ENCODE results near the gene TENM4.

TENM4 gene

GRCh38 chr11:79331203-79331901 lies 109.5 kb downstream of the TENM4 start:
- no peak for DNase-seq
- intact Hi-C loops (cut with DNase I; ENCODE audit: low total_unique reads): no loop called here
- H3K9me3 ChIP-seq: no peaks in the 10 kb centered on the region

DNA sequence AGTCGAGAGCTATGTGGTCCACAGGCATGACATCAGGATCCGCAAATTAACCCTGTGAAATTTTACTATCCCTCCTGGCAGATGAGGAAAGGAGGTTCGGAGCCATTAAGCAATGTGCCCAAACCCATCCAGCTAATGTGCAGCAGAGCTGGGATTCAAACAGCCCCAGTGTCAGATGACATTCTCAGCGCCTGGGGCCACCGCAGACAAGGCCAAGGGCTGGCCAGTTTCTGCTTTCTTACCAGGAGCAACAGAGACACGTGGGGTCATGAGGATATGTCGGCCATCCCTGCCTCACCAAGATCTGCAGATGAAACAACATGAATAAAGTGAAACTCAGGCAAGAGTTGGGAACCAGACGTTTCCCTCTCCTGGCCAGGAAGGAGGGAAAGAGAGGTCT lies 110.2 kb downstream of the TENM4 start:
- H3K27ac ChIP-seq: no peak overlapping the region
- intact Hi-C loops (cut with DNase I; ENCODE audit: low total_unique reads): no loop called here
- no peaks in the 10 kb centered on the region for H3K9me3 ChIP-seq
- no peak for TF ChIP-seq CTCF (IDR thresholded peaks at IDR 0.05)
- DNase-seq: no peak
- H3K27me3 ChIP-seq: no peaks in the 10 kb centered on the region
- no peaks in the 10 kb centered on the region for H3K36me3 ChIP-seq
- H3K4me3 ChIP-seq: no peak overlapping the region
- H3K4me1 ChIP-seq: no peaks in the 10 kb centered on the region

More at GRCh38 chr11:79331203-79331901, 109.5 kb downstream of the TENM4 start:
- no peaks in the 10 kb centered on the region for H3K4me1 ChIP-seq
- H3K36me3 ChIP-seq: no peaks in the 10 kb centered on the region
- no peak overlapping the region for H3K27ac ChIP-seq
- no peak overlapping the region for H3K4me3 ChIP-seq
- no peaks in the 10 kb centered on the region for H3K27me3 ChIP-seq
- no peak for TF ChIP-seq CTCF (IDR thresholded peaks at IDR 0.05)

- Histone ChIP-seq H3K4me3 (no peak overlapping the region), H3K36me3 (no peaks in the 10 kb centered on the region), H3K4me1 (no peaks in the 10 kb centered on the region), H3K27me3 (no peaks in the 10 kb centered on the region), H3K9me3 (no peaks in the 10 kb centered on the region), H3K27ac (no peak overlapping the region)
- intact Hi-C loops (cut with DNase I; ENCODE audit: low total_unique reads): no loop called here
- TF ChIP-seq CTCF (IDR thresholded peaks at IDR 0.05): no peak
- no peak for DNase-seq
Observed at GRCh38 chr11:79329561-79329960, 111.3 kb downstream of the TENM4 start.

- H3K4me3 ChIP-seq: no peak overlapping the region
Observed at GRCh38 chr11:79328402-79328801, 112.4 kb downstream of the TENM4 start.

GRCh38 chr11:79325851-79326250 lies 115.0 kb downstream of the TENM4 start:
- H3K27ac ChIP-seq: no peak overlapping the region
- H3K4me1 ChIP-seq: no peaks in the 10 kb centered on the region
- no peaks in the 10 kb centered on the region for H3K9me3 ChIP-seq
- H3K27me3 ChIP-seq: no peaks in the 10 kb centered on the region
- TF ChIP-seq CTCF (IDR thresholded peaks at IDR 0.05): no peak
- DNase-seq: no peak
- no peak overlapping the region for H3K4me3 ChIP-seq
- H3K36me3 ChIP-seq: no peaks in the 10 kb centered on the region
- intact Hi-C loops (cut with DNase I; ENCODE audit: low total_unique reads): no loop called here

More at GRCh38 chr11:79328402-79328801, 112.4 kb downstream of the TENM4 start:
- TF ChIP-seq CTCF (IDR thresholded peaks at IDR 0.05): no peak
- Histone ChIP-seq H3K27me3 (no peaks in the 10 kb centered on the region), H3K4me1 (no peaks in the 10 kb centered on the region), H3K27ac (no peak overlapping the region), H3K36me3 (no peaks in the 10 kb centered on the region), H3K9me3 (no peaks in the 10 kb centered on the region)
- DNase-seq: no peak
- intact Hi-C loops (cut with DNase I; ENCODE audit: low total_unique reads): no loop called here
